Gastrocnemius medialis (tissue), 4 donors: ENCODE results near the gene CSPG4. TPM values are rescaled to one million over a fixed set of nuclear protein-coding genes. Genes with fewer than 3 reads are reported as not detected.
A peak's percentile ranks its signal among the peaks of the same experiment; 100 is the strongest.
"Not testable (repeated sequence)": the region's sequence is repeated elsewhere in the genome, so short reads cannot be mapped to it uniquely, and the experiment has no call there.

Experiments
- ATAC-seq, 2 donors: fragments of 150-250 bp; one replicate each; pipeline ENCODE4 v1.9.1; 2016
- DNase-seq, 2 donors: peaks; one replicate each; pipeline ENCODE4 v3.0.0-alpha.2; 2019
- H3K27ac ChIP-seq, 4 donors: fragments of 200-600 bp; sonication (generic); 1 replicate in 1 of 4; 2 replicates in 3 of 4; pipeline ENCODE4 v1.5.1; 2016 to 2018; ENCODE audit warnings: mild to moderate bottlenecking in 2 of 4, moderate library complexity in 1 of 4
- H3K27me3 ChIP-seq, 3 donors: fragments of 200-600 bp; sonication (generic) in 2 of 3; 1 replicate in 1 of 3; 2 replicates in 2 of 3; pipeline versions ENCODE4 v1.5.1 to v1.6.0; 2016 to 2019; ENCODE audit warnings: mild to moderate bottlenecking in 1 of 3, moderate library complexity in 1 of 3
- H3K36me3 ChIP-seq, 2 donors: fragments of 200-600 bp; sonication (generic) in 1 of 2; one replicate each; pipeline ENCODE4 v1.5.1; 2017 to 2018
- H3K4me1 ChIP-seq, 2 donors: fragments of 200-600 bp; sonication (generic) in 1 of 2; one replicate each; pipeline ENCODE4 v1.5.1; 2016 to 2017; ENCODE audit warnings: mild to moderate bottlenecking in 2 of 2
- H3K4me3 ChIP-seq, 4 donors: fragments of 200-600 bp; sonication (generic) in 3 of 4; 1 replicate in 1 of 4; 2 replicates in 3 of 4; pipeline ENCODE4 v1.5.1; 2016 to 2019; ENCODE audit warnings: mild to moderate bottlenecking in 2 of 4
- H3K9me3 ChIP-seq, 3 donors: fragments of 200-600 bp; sonication (generic) in 2 of 3; 1 replicate in 1 of 3; 2 replicates in 2 of 3; pipeline ENCODE4 v1.5.1; 2016 to 2019
- CTCF ChIP-seq, 5 experiments: fragments of 450-650 bp in 3 of 5; fragments of 200-600 bp in 2 of 5; sonication (generic) in 2 of 5; IDR thresholded peaks in 4 of 5; conservative IDR thresholded peaks in 1 of 5; 1 replicate in 4 of 5; 2 replicates in 1 of 5; pipeline ENCODE4 v1.5.1; 2016 to 2019; ENCODE audit warnings: antibody characterized with exemption in 5 of 5, mild to moderate bottlenecking in 3 of 5, moderate library complexity in 3 of 5
- POLR2A ChIP-seq, 2 donors: fragments of 450-650 bp; IDR thresholded peaks; one replicate each; pipeline ENCODE4 v1.6.1; 2017; ENCODE audit warnings: antibody characterized with exemption in 2 of 2, mild to moderate bottlenecking in 2 of 2, moderate library complexity in 2 of 2
- in situ Hi-C, 4 donors: fragments of 200-750 bp; cut with MboI; loops; one replicate each; pipeline versions ENCODE4 v1.15.0 to v1.8.0; 2017; ENCODE audit warnings: low sequenced_read_pairs in 4 of 4
- intact Hi-C: fragments of 100-400 bp; cut with DNase I; formaldehyde crosslinking; loops from one replicate; pipeline ENCODE4 v1.15.1; 2023; ENCODE audit warnings: low total_unique reads
- total RNA-seq, 4 donors: library from RNA; depleted of rRNA; stranded (reverse); fragments of >200 nt; gene quantifications; one replicate each; pipeline versions ENCODE4 v1.1.0 to v1.2.3, GENCODE V29; 2016

CSPG4 gene
- total RNA-seq, 4 donors from 2014 or later: 38.2 to 145 (median 88.5) TPM

DNA sequence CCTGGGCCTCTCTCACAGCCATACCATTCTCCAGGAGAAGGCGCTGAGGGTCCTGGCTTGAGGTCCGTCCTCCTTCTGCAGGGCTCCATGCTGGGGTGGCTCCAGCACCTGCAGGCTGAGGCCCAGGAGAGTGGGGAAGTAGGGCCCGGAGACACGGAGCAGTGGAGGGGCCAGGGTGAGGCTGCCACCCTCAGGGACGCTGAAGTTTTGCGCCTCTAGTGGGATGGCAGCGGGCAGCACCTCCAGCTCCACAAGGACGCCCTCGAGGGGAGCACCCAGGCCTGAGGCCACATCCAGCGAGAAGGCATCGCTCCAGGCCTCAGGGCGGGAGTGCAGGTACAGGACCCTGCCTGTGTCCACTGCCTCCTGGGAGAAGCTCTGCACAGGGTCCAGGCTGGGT, 27.5 kb downstream of the CSPG4 start:
- no peak for TF ChIP-seq CTCF (IDR thresholded peaks at IDR 0.05 in 4 of 5, conservative IDR thresholded peaks at IDR 0.05 in 1 of 5)
- TF ChIP-seq POLR2A (IDR thresholded peaks at IDR 0.05): no peak
- Histone ChIP-seq H3K4me1 (no peaks in the 10 kb centered on the region), H3K27ac (no peak overlapping the region), H3K36me3 (peaks cover 0 to 76% of the 10 kb centered on the region in 2 donors), H3K27me3 (no peaks in the 10 kb centered on the region), H3K9me3 (no peaks in the 10 kb centered on the region), H3K4me3 (no peak overlapping the region)
- ATAC-seq (no peak), DNase-seq (no peak)
- in situ Hi-C loops: loop anchor here in 2 of 4 donors (10.0 kb wide), 1 partner anchor 50 kb away; no protein-coding TSS in a partner anchor
- intact Hi-C loops: loop anchor here (5.0 kb wide), 1 partner anchor 37 kb away; a partner anchor contains a TSS

DNA sequence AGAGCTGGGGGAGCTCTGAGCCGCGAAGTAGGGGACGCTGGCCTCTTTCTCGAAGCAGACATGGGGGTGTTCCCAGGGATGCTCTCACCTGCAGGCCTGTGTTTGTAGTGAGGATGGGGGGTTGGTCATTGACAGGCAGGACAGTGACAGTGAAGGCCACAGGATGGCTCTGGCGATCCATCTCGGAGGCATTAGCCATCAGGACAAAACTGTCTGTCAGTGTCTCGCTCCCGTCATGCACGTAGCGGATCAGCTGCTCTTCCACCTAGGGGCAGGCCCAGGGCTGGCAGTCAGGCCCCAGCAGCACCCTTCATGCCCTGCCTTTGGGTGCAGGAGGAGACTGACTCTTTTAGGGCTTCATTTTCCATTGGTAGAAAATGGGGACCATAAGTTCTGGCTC, 28.0 kb downstream of the CSPG4 start:
- Histone ChIP-seq H3K27me3 (no peaks in the 10 kb centered on the region), H3K4me3 (no peak overlapping the region), H3K9me3 (no peaks in the 10 kb centered on the region), H3K36me3 (peaks cover 0 to 75% of the 10 kb centered on the region in 2 donors), H3K27ac (no peak overlapping the region), H3K4me1 (no peaks in the 10 kb centered on the region)
- in situ Hi-C loops (loop anchor here in 2 of 4 donors (10.0 kb wide), 1 partner anchor 50 kb away; no protein-coding TSS in a partner anchor), intact Hi-C loops (loop anchor here (5.0 kb wide), 2 partner anchors 38 to 177 kb away; a partner anchor contains a TSS)
- ATAC-seq (no peak), DNase-seq (no peak)
- TF ChIP-seq POLR2A (IDR thresholded peaks at IDR 0.05): no peak
- no peak for TF ChIP-seq CTCF (IDR thresholded peaks at IDR 0.05 in 4 of 5, conservative IDR thresholded peaks at IDR 0.05 in 1 of 5)

DNA sequence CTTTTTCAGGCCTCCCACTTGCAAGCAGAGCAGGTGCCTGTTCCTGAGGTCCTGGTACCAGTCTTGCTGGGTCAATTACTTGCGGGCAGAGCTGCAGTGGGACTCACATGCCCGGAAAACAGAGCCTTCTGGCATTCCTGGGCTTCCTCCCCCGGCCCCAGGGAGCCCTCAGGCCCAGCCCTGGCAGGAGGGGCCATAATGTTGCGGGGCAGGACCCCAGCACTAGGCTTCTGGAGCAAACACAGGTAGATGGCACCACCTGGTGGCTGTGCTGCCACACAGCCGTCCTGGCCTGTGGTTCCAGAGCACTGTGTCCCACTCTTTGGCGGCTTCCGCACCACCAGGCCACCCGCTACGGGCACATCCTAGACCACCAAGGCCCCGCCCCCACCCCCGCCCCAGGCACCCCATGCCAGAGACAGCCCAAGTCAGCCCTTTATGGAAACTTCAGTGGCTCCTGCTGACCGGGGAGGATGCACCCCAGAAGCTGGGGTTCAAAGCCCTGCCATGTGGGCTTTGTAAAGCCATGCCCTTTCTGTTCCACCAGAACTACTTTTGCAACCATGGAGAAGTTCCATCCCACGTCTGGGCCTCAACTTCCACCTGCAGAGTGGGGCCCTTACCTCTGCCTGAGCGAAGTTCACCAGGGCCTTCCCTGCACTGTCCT, 28.9 kb downstream of the CSPG4 start:
- peak; percentile 39 to 40 for ATAC-seq
- not testable (repeated sequence) for H3K4me3 ChIP-seq, H3K4me1 ChIP-seq, DNase-seq, H3K27ac ChIP-seq, H3K9me3 ChIP-seq, H3K27me3 ChIP-seq
- H3K36me3 ChIP-seq: peaks cover 0 to 72% of the 10 kb centered on the region in 2 donors
- TF ChIP-seq CTCF (IDR thresholded peaks at IDR 0.05 in 4 of 5, conservative IDR thresholded peaks at IDR 0.05 in 1 of 5): peak; percentile 53 to 80 (median 73)
- in situ Hi-C loops (loop anchor here in 2 of 4 donors (10.0 kb wide), 1 partner anchor 51 kb away; no protein-coding TSS in a partner anchor), intact Hi-C loops (loop anchor here (5.0 kb wide), 1 partner anchor 176 kb away; no protein-coding TSS in a partner anchor)

GRCh38 chr15:75682181-75683135, 30.2 kb downstream of the CSPG4 start:
- H3K4me3 ChIP-seq: no peak overlapping the region
- ATAC-seq (no peak), DNase-seq (no peak)
- in situ Hi-C loops (loop anchor here in 2 of 4 donors (10.0 kb wide), 1 partner anchor 52 kb away; no protein-coding TSS in a partner anchor), intact Hi-C loops (loop anchor here (5.0 kb wide), 1 partner anchor 175 kb away; no protein-coding TSS in a partner anchor)
- H3K27me3 ChIP-seq: no peaks in the 10 kb centered on the region
- no peak overlapping the region for H3K27ac ChIP-seq
- TF ChIP-seq POLR2A (IDR thresholded peaks at IDR 0.05) (no peak), CTCF (IDR thresholded peaks at IDR 0.05 in 4 of 5, conservative IDR thresholded peaks at IDR 0.05 in 1 of 5) (no peak)
- no peaks in the 10 kb centered on the region for H3K9me3 ChIP-seq
- H3K36me3 ChIP-seq: peaks cover 0 to 60% of the 10 kb centered on the region in 2 donors
- no peaks in the 10 kb centered on the region for H3K4me1 ChIP-seq
